ENCODE data around the gene AQP12B. TPM values are rescaled to one million over a fixed set of nuclear protein-coding genes. Genes with fewer than 3 reads are reported as not detected.

Gene AQP12B
- total RNA-seq, 2 donors from 2014 or later: not detected

GRCh38 chr2:240728361-240728760, 45.7 kb upstream of the AQP12B start:
- Histone ChIP-seq H3K9me3 (no peaks in the 10 kb centered on the region), H3K4me3 (no peak overlapping the region), H3K27ac (no peak overlapping the region), H3K36me3 (no peaks in the 10 kb centered on the region), H3K27me3 (replicated peaks; ENCODE audit: insufficient read depth) (no peaks in the 10 kb centered on the region), H3K4me1 (ENCODE audit: control insufficient read depth in 1 of 2, low read depth in 2 of 2) (no peaks in the 10 kb centered on the region)
- DNase-seq (ENCODE audit: low spot score): no peak
- TF ChIP-seq, protein P1, sequence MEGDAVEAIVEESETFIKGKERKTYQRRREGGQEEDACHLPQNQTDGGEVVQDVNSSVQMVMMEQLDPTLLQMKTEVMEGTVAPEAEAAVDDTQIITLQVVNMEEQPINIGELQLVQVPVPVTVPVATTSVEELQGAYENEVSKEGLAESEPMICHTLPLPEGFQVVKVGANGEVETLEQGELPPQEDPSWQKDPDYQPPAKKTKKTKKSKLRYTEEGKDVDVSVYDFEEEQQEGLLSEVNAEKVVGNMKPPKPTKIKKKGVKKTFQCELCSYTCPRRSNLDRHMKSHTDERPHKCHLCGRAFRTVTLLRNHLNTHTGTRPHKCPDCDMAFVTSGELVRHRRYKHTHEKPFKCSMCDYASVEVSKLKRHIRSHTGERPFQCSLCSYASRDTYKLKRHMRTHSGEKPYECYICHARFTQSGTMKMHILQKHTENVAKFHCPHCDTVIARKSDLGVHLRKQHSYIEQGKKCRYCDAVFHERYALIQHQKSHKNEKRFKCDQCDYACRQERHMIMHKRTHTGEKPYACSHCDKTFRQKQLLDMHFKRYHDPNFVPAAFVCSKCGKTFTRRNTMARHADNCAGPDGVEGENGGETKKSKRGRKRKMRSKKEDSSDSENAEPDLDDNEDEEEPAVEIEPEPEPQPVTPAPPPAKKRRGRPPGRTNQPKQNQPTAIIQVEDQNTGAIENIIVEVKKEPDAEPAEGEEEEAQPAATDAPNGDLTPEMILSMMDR (IDR thresholded peaks at IDR 0.05): no peak
- ATAC-seq (ENCODE audit: insufficient number of reproducible peaks, low FRiP score, low read depth): no peak

DNA sequence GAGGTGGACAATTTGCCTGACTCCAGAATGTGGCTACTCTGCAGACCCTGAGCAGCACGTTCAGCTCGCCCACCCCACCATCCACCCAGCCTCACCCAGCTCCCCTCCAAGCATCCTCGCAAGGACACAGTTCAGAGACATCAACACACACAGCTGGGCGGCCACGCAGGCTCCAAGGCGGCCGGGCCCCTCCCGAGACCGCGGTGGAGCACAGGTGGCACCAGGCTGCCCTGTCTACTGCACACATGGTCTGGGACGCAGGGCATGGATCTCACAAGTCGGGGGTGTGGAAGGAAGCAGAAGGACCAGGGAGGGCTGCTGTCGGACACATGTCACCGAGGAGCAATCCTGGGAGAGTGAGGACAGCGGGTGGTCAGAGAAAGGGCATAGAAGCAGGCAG, 45.2 kb upstream of the AQP12B start:
- Histone ChIP-seq H3K27me3 (replicated peaks; ENCODE audit: insufficient read depth) (no peaks in the 10 kb centered on the region), H3K4me1 (ENCODE audit: control insufficient read depth in 1 of 2, low read depth in 2 of 2) (no peaks in the 10 kb centered on the region), H3K9me3 (no peaks in the 10 kb centered on the region), H3K4me3 (no peak overlapping the region), H3K36me3 (no peaks in the 10 kb centered on the region), H3K27ac (no peak overlapping the region)
- TF ChIP-seq, protein P1 (IDR thresholded peaks at IDR 0.05): no peak
- ATAC-seq (ENCODE audit: insufficient number of reproducible peaks, low FRiP score, low read depth) (no peak), DNase-seq (ENCODE audit: low spot score) (no peak)

DNA sequence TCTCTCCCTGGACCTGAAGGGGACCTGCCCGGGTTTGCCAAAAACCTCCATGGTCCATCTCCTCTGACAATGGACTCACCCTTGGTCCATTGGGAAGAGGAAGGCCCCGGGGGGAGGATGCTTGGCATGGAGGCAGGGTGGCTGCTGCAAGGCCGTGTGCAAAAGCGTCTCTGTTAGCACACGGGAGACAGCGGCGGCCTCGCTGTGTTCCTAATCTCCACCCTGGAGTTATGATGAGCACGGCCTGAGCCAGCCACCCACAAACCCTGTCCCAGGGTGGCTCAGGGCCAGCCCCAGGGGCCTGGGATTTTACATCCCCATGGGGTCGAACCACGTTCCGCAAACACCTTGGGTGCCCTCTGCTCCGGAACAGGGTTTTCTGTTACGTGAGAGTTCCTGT, 44.8 kb upstream of the AQP12B start:
- no peaks in the 10 kb centered on the region for H3K36me3 ChIP-seq
- ATAC-seq (ENCODE audit: insufficient number of reproducible peaks, low FRiP score, low read depth) (no peak), DNase-seq (ENCODE audit: low spot score) (no peak)
- no peaks in the 10 kb centered on the region for H3K9me3 ChIP-seq
- no peak overlapping the region for H3K27ac ChIP-seq
- H3K4me3 ChIP-seq: no peak overlapping the region
- no peaks in the 10 kb centered on the region for H3K4me1 ChIP-seq (ENCODE audit: control insufficient read depth in 1 of 2, low read depth in 2 of 2)
- H3K27me3 ChIP-seq (replicated peaks; ENCODE audit: insufficient read depth): no peaks in the 10 kb centered on the region
- TF ChIP-seq, protein P1 (IDR thresholded peaks at IDR 0.05): no peak

DNA sequence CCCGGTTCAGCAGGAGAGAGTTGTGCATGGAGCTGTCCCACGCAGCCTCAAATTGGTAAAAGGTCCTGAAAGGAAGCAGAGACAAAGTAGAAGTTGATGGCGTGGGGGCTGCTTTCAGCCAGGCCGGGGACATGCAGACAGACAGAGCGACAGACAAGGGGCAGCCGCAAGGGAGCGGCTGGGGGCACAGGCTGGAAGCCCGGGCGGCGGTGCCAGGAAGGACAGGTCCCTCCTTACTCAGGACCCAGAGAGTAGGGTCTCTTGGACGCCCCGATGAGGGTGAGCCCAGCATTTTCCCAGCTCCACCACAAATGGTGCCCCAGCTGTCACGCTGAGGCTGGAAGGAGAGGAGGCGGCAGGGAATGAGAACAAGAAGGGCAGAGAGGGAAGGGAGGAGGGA, 44.2 kb upstream of the AQP12B start:
- H3K4me1 ChIP-seq (ENCODE audit: control insufficient read depth in 1 of 2, low read depth in 2 of 2): no peaks in the 10 kb centered on the region
- H3K27ac ChIP-seq: no peak overlapping the region
- no peak for ATAC-seq (ENCODE audit: insufficient number of reproducible peaks, low FRiP score, low read depth)
- no peaks in the 10 kb centered on the region for H3K27me3 ChIP-seq (replicated peaks; ENCODE audit: insufficient read depth)
- TF ChIP-seq, protein P1 (IDR thresholded peaks at IDR 0.05): no peak
- DNase-seq (ENCODE audit: low spot score): no peak
- no peak overlapping the region for H3K4me3 ChIP-seq
- H3K36me3 ChIP-seq: no peaks in the 10 kb centered on the region
- H3K9me3 ChIP-seq: no peaks in the 10 kb centered on the region

GRCh38 chr2:240725671-240726070, 43.0 kb upstream of the AQP12B start:
- Histone ChIP-seq H3K4me3 (no peak overlapping the region), H3K9me3 (no peaks in the 10 kb centered on the region), H3K36me3 (no peaks in the 10 kb centered on the region), H3K4me1 (ENCODE audit: control insufficient read depth in 1 of 2, low read depth in 2 of 2) (no peaks in the 10 kb centered on the region), H3K27ac (no peak overlapping the region), H3K27me3 (replicated peaks; ENCODE audit: insufficient read depth) (no peaks in the 10 kb centered on the region)
- no peak for DNase-seq (ENCODE audit: low spot score)
- TF ChIP-seq, protein P1 (IDR thresholded peaks at IDR 0.05): no peak
- ATAC-seq (ENCODE audit: insufficient number of reproducible peaks, low FRiP score, low read depth): no peak

All from thoracic aorta (tissue), 2 donors.